DMS79 treated with DMSO at 0.1 percent for 48 hours (cell line): Measurements from ENCODE around the gene RARA.

Experiments used
- DNase-seq: peaks from one replicate; lab custom pipeline; 2025; lab: John Stamatoyannopoulos, UW

Gene RARA

GRCh38 chr17:40345994-40346764 is 37.2 kb downstream of the RARA start:
- no peak for DNase-seq

GRCh38 chr17:40346765-40347158 is 37.8 kb downstream of the RARA start:
- no peak for DNase-seq

- no peak for DNase-seq
Measured at GRCh38 chr17:40347319-40348135, 38.5 kb downstream of the RARA start.

GRCh38 chr17:40348136-40348504 is 39.1 kb downstream of the RARA start:
- DNase-seq: no peak

GRCh38 chr17:40348562-40349476 is 39.8 kb downstream of the RARA start:
- peak; percentile 62 for DNase-seq

- no peak for DNase-seq
Measured at GRCh38 chr17:40349477-40349894, 40.5 kb downstream of the RARA start.

GRCh38 chr17:40349895-40350688 is 41.1 kb downstream of the RARA start:
- no peak for DNase-seq

GRCh38 chr17:40350689-40351358 is 41.8 kb downstream of the RARA start:
- DNase-seq: no peak

GRCh38 chr17:40351359-40352236 is 42.6 kb downstream of the RARA start:
- DNase-seq: peak; percentile 7

- no peak for DNase-seq
Measured at GRCh38 chr17:40352237-40352778, 43.3 kb downstream of the RARA start.

- DNase-seq: no peak
Measured at GRCh38 chr17:40352779-40353394, 43.9 kb downstream of the RARA start.

- DNase-seq: no peak
Measured at GRCh38 chr17:40354221-40355122, 45.5 kb downstream of the RARA start.

GRCh38 chr17:40355123-40355803 is 46.3 kb downstream of the RARA start:
- no peak for DNase-seq

GRCh38 chr17:40355804-40356758 is 47.1 kb downstream of the RARA start:
- no peak for DNase-seq

- no peak for DNase-seq
Measured at GRCh38 chr17:40356990-40357881, 48.3 kb downstream of the RARA start.
